ENCODE data around the gene KIF6.

The KIF6 gene

DNA sequence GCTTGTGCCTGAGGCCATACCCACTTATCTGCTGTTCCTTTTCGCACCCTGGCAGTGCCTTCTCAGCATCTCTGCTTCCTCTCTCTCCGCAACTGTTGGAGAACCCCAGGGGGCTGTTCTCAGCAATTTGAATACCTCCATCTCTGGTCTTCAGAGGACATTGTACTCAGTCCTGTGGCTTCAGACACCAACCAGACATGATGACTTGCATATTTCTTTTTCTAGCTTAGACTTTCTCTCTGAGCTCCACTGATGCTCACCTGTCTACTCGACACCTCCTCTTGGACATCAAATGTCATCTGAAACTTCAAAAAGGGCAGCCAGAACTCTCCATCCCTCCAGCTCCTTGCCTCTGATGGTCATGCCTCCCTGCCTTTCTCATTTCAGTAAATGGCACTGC, 383.9 kb downstream of the KIF6 start:
- TF ChIP-seq, protein P1, sequence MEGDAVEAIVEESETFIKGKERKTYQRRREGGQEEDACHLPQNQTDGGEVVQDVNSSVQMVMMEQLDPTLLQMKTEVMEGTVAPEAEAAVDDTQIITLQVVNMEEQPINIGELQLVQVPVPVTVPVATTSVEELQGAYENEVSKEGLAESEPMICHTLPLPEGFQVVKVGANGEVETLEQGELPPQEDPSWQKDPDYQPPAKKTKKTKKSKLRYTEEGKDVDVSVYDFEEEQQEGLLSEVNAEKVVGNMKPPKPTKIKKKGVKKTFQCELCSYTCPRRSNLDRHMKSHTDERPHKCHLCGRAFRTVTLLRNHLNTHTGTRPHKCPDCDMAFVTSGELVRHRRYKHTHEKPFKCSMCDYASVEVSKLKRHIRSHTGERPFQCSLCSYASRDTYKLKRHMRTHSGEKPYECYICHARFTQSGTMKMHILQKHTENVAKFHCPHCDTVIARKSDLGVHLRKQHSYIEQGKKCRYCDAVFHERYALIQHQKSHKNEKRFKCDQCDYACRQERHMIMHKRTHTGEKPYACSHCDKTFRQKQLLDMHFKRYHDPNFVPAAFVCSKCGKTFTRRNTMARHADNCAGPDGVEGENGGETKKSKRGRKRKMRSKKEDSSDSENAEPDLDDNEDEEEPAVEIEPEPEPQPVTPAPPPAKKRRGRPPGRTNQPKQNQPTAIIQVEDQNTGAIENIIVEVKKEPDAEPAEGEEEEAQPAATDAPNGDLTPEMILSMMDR (IDR thresholded peaks at IDR 0.05) = no peak
- Histone ChIP-seq H3K4me3 (no peak overlapping the region), H3K27ac (no peak overlapping the region)
- no peak for DNase-seq (ENCODE audit: low spot score)

DNA sequence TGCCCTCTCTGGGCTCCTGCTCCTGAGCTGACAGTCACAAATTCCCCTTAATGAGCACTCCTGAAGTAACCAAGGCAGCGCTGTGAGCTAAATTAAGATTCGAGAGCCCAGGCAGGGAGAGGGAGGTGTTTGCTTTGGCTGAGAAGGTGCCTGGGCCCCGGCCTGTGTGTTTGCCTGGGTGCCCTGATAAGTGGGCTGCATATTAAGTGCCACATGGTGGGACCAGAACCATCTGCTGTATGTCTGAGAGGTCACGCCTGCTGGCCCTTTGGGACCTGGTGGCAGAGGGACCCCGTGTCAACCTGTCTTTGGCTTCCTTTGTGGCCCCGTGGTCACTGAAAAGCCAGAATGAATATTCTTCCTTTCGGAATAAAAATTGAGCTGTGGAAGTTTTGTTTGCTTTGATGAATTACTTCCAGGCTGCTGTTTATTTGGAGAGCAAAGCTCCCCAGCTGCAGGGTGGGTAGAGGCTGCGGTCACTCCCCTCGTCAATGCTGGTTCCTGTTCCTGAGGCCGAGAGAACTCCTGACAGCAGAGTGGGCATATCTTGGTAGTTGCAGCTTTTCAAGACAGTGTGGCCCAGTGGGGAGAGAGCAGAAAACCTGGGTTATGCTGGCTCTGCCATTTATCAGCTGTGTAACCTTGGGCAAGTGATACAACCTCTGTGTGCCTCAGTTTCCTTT, 385.2 kb downstream of the KIF6 start:
- Histone ChIP-seq H3K4me3 (no peak overlapping the region), H3K27ac (peak overlapping the region; percentile 48 to 57)
- TF ChIP-seq, protein P1 (IDR thresholded peaks at IDR 0.05) = no peak
- no peak for DNase-seq (ENCODE audit: low spot score)

DNA sequence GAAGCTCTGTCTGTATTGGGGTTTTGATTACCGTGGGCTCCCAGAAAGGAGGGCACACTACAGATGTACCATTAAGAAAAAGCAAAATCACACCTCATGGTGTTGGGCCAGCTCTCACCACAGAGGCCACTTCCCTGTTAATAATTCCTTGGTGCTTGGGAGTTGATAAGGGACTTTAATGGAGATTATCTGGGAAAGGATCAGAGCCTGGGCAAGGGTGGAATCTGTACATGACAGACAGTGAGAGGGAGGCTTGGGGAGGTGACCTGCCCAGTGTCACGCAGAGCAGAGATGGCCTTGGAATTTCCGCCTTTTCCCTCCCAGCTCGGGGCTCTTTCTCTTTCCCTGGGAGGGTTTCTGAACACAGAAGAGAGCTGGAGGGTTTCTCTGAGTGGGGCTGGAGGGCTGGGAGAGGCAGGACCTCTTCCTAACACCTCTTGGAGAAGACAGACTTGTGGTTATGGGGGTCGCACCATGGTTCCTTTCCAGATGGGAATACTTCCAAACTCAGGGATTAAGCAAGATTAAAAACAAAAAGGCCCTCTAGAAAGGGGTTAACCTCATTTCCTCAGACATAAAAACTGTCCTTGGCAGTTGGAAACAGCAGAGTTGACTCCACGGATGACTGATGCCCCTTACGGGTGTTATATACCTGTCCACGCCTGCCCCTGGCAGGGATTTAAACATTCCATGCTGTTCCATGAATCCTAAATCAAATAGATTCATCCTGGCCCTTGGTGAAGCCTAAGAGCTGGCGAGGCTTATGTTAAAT, 385.9 kb downstream of the KIF6 start:
- peak overlapping the region; percentile 48 to 57 for H3K27ac ChIP-seq
- no peak overlapping the region for H3K4me3 ChIP-seq
- no peak for DNase-seq (ENCODE audit: low spot score)
- TF ChIP-seq, protein P1 (IDR thresholded peaks at IDR 0.05) = no peak

DNA sequence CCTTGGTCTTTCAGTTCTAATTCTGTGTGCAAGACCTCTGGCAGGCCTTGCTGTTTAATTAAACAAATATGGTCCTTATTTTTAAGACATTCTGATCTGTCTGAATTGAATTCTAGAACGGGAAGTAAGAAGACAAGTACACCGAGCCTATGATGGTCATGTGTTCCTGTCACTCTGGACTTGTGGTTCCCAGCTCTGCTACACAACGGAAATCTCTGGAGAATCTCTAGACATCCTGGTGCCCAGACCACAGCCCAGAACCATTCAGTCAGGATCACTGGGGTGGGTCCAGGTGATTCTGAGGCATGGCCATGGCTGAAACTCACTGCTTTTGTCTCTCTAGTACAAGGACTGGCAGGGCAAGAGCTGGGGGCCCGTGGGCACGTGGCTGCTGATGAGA, 386.8 kb downstream of the KIF6 start:
- Histone ChIP-seq H3K27ac (no peak overlapping the region), H3K4me3 (no peak overlapping the region)
- TF ChIP-seq, protein P1 (IDR thresholded peaks at IDR 0.05) = no peak
- DNase-seq (ENCODE audit: low spot score) = no peak

DNA sequence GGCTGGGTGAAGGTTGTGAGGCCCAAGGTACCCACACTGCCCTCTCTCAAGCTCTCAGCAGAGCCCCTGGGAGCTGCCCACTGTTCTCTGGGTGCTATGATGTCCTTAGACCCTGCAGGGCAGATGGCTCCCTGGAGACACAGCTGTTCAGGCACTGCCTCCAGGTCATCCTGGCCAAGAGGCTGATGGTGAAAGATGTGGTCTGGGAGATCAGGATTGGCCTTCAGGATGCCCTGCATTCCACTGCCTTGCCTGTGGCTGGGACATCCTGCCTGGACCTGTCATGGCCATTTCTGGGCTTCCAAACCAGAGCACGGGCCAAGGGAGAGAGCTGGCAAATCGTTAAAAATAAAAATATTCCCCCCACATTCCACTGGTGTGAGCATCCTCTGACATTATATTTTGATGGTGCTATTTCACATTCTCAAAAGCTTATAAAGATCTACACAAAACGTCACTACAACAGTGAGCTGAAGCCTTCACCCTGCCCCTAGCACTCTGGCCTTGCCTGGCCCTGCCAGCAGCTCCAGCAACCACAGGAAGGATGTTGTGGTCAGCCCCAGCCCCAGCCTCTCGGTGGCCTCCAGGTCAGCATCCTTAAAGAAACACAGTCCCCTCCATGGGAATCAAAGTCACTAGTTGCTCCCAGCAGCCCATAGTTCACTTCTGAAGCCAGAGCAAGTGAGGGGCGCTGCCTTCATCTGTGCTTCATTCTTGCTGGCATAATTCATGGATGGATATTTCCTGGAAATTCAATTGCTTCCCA, 389.2 kb downstream of the KIF6 start:
- Histone ChIP-seq H3K27ac (peak overlapping the region; percentile 3 to 35), H3K4me3 (no peak overlapping the region)
- TF ChIP-seq, protein P1 (IDR thresholded peaks at IDR 0.05) = no peak
- no peak for DNase-seq (ENCODE audit: low spot score)

DNA sequence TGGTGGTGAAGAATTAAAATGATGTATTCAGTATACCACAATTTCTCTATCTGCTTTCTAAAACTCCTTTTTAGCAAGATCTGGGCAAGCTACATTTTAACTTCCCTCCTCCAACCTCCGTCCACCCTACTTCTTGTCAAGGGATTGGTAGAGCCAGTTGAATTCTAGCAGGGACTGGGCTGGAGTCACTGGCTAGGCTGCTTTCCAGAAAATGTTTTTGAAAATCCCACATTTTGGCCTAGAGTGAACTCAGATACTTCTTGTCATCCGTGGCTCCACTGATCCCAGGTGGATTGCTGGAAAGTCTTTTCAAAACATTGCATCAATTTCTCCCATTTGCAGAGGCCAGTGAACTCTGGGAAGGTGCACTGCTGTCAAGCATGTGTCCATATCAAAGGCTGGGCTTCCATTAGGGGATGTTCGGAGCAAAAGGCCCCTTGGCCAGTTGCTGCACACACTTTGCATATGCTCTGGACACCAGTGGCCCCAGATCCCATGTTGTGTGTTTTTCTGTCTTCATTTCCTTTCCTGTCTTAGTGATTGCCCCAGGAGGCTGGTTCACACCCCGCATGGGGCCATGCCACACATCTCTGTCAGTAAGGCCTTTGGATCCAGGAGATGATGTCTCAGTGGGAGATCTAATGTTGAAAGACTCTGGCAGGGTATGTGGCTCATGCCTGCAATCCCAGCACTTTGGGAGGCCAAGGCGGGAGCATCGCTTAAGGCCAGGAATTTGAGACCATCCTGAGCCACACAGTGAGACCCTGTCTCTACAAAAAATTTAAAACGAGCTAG, 391.4 kb downstream of the KIF6 start:
- no peak for DNase-seq (ENCODE audit: low spot score)

More for the DNA sequence above, 391.4 kb downstream of the KIF6 start:
- no peak overlapping the region for H3K27ac ChIP-seq
- TF ChIP-seq, protein P1 (IDR thresholded peaks at IDR 0.05) = no peak
- no peak overlapping the region for H3K4me3 ChIP-seq
